WTC11 (cell line): ENCODE measurements around the gene LRRK2. TPM values are rescaled to one million over a fixed set of nuclear protein-coding genes. Genes with fewer than 3 reads are reported as not detected.
"Not testable (repeated sequence)": the region's sequence is repeated elsewhere in the genome, so short reads cannot be mapped to it uniquely, and the experiment has no call there.

Experiments used
- ATAC-seq: fragments of 200-7000 bp; cut with Tn5 transposase; 2 replicates; pipeline ENCODE4 v1.10.0; 2021; ENCODE audit warnings: mild to moderate bottlenecking, moderate library complexity
- CTCF ChIA-PET: fragments of 300-600 bp; sonication (Branson Sonifier 250); formaldehyde crosslinking; loops from one replicate; lab custom pipeline; 2021; ENCODE audit warnings: antibody characterized with exemption; lab: Charles Lee
- POLR2A ChIA-PET: fragments of 350-600 bp; sonication (Branson Sonifier 250); formaldehyde crosslinking; loops from one replicate; lab custom pipeline; 2021; ENCODE audit warnings: antibody characterized with exemption; lab: Charles Lee
- DNase-seq: peaks from one replicate; pipeline ENCODE4 v3.0.0; 2021; ENCODE audit warnings: low spot score
- H3K27ac Mint-ChIP-seq: 2 replicates; pipeline ENCODE4 v1.8.0; 2021; ENCODE audit warnings: mixed read lengths
- H3K27me3 Mint-ChIP-seq: 2 replicates; pipeline ENCODE4 v1.8.0; 2021; ENCODE audit warnings: low read depth, mild to moderate bottlenecking, moderate library complexity, mixed read lengths
- H3K36me3 Mint-ChIP-seq: 2 replicates; pipeline ENCODE4 v1.8.0; 2021; ENCODE audit warnings: mixed read lengths
- H3K4me1 Mint-ChIP-seq: 2 replicates; pipeline ENCODE4 v1.8.0; 2022; ENCODE audit warnings: mixed read lengths
- H3K4me3 Mint-ChIP-seq: 2 replicates; pipeline ENCODE4 v1.8.0; 2021; ENCODE audit warnings: mild to moderate bottlenecking, moderate library complexity, mixed read lengths
- H3K9me3 Mint-ChIP-seq: 2 replicates; pipeline ENCODE4 v1.8.0; 2021; ENCODE audit warnings: mixed read lengths
- ATF1 ChIP-seq: sonication (generic); formaldehyde crosslinking; IDR thresholded peaks from 2 replicates; pipeline ENCODE4 v1.8.1; 2023; ENCODE audit warnings: mild to moderate bottlenecking, moderate library complexity, missing genetic modification reagents
- CREM ChIP-seq: sonication (generic); formaldehyde crosslinking; IDR thresholded peaks from 2 replicates; pipeline ENCODE4 v1.8.1; 2022; ENCODE audit warnings: mild to moderate bottlenecking, missing genetic modification reagents, moderate library complexity
- GABPB1 ChIP-seq: sonication (generic); formaldehyde crosslinking; IDR thresholded peaks from 2 replicates; pipeline ENCODE4 v1.8.1; 2023; ENCODE audit warnings: mild to moderate bottlenecking, missing genetic modification reagents
- MAX ChIP-seq: sonication (generic); formaldehyde crosslinking; IDR thresholded peaks from 2 replicates; pipeline ENCODE4 v1.8.0; 2022; ENCODE audit warnings: mild to moderate bottlenecking, missing genetic modification reagents
- NFATC4 ChIP-seq: fragments of 250-450 bp; sonication (Bioruptor Pico); IDR thresholded peaks from 2 replicates; pipeline ENCODE4 v1.9.0; 2021; ENCODE audit warnings: mild to moderate bottlenecking
- SOX15 ChIP-seq: fragments of 250-450 bp; sonication (Bioruptor Pico); IDR thresholded peaks from 2 replicates; pipeline ENCODE4 v1.9.0; 2021; ENCODE audit warnings: mild to moderate bottlenecking
- USF1 ChIP-seq: sonication (generic); formaldehyde crosslinking; IDR thresholded peaks from 2 replicates; pipeline ENCODE4 v1.8.0; 2022; ENCODE audit warnings: mild to moderate bottlenecking, missing genetic modification reagents
- ZNF281 ChIP-seq: sonication (generic); formaldehyde crosslinking; IDR thresholded peaks from 2 replicates; pipeline ENCODE4 v1.8.0; 2023; ENCODE audit warnings: mild to moderate bottlenecking, missing genetic modification reagents
- total RNA-seq: library from RNA; stranded (reverse); gene quantifications from 3 replicates; pipeline ENCODE4 v1.2.3, GENCODE V29; 2021
- TF ChIP-seq, protein P1 (sequence below): fragments of 250-450 bp; sonication (Bioruptor Pico); IDR thresholded peaks from 2 replicates; pipeline ENCODE4 v1.8.0; 2021; ENCODE audit warnings: mild to moderate bottlenecking
- TF ChIP-seq, protein P2 (sequence below): sonication (generic); formaldehyde crosslinking; IDR thresholded peaks from 2 replicates; pipeline ENCODE4 v1.8.0; 2023; ENCODE audit warnings: missing genetic modification reagents, mild to moderate bottlenecking, borderline replicate concordance

The LRRK2 gene
- total RNA-seq, 1 experiment from 2014 or later, result 0.46 TPM

GRCh38 chr12:40241741-40242140 is 16.9 kb downstream of the LRRK2 start (continued):
- no peak for TF ChIP-seq MAX
- no peak for TF ChIP-seq ATF1 (CRISPR knock-in tag)
- TF ChIP-seq NFATC4 (CRISPR knock-in tag), result no peak
- no peak for TF ChIP-seq GABPB1 (CRISPR knock-in tag)
- TF ChIP-seq SOX15 (CRISPR knock-in tag), result no peak
- TF ChIP-seq, protein P1, sequence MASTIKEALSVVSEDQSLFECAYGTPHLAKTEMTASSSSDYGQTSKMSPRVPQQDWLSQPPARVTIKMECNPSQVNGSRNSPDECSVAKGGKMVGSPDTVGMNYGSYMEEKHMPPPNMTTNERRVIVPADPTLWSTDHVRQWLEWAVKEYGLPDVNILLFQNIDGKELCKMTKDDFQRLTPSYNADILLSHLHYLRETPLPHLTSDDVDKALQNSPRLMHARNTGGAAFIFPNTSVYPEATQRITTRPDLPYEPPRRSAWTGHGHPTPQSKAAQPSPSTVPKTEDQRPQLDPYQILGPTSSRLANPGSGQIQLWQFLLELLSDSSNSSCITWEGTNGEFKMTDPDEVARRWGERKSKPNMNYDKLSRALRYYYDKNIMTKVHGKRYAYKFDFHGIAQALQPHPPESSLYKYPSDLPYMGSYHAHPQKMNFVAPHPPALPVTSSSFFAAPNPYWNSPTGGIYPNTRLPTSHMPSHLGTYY (CRISPR knock-in tag), result no peak
- TF ChIP-seq ZNF281 (CRISPR knock-in tag), result no peak
- TF ChIP-seq USF1 (CRISPR knock-in tag), result no peak

- ATAC-seq, H3K9me3 Mint-ChIP-seq, H3K36me3 Mint-ChIP-seq, CTCF ChIA-PET, H3K4me1 Mint-ChIP-seq, POLR2A ChIA-PET, H3K27ac Mint-ChIP-seq, H3K4me3 Mint-ChIP-seq, H3K27me3 Mint-ChIP-seq, DNase-seq: not testable (repeated sequence)
Observed at GRCh38 chr12:40244526-40245156, 19.8 kb downstream of the LRRK2 start.

DNA sequence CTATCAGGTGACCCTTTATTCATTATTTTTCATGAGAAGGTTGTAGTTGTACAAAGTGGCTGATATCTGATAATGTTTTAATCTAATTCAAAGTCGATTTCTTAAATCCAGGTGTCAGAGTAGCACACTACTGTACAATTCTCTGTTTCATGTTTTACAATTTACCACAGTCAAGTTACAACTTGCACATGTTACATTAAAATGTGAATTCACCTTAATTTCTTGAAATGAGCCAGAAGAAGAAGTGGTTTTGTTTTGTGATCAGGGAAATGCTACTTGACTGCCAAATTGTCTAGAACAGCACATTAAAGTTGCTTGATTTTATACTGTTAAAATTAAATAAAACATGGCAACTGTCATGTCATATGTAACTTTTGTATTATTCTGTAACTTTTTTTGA is 23.2 kb downstream of the LRRK2 start:
- no peaks in the 10 kb centered on the region; the same call in 1 of the 2 replicates for H3K27me3 Mint-ChIP-seq
- TF ChIP-seq, protein P2, sequence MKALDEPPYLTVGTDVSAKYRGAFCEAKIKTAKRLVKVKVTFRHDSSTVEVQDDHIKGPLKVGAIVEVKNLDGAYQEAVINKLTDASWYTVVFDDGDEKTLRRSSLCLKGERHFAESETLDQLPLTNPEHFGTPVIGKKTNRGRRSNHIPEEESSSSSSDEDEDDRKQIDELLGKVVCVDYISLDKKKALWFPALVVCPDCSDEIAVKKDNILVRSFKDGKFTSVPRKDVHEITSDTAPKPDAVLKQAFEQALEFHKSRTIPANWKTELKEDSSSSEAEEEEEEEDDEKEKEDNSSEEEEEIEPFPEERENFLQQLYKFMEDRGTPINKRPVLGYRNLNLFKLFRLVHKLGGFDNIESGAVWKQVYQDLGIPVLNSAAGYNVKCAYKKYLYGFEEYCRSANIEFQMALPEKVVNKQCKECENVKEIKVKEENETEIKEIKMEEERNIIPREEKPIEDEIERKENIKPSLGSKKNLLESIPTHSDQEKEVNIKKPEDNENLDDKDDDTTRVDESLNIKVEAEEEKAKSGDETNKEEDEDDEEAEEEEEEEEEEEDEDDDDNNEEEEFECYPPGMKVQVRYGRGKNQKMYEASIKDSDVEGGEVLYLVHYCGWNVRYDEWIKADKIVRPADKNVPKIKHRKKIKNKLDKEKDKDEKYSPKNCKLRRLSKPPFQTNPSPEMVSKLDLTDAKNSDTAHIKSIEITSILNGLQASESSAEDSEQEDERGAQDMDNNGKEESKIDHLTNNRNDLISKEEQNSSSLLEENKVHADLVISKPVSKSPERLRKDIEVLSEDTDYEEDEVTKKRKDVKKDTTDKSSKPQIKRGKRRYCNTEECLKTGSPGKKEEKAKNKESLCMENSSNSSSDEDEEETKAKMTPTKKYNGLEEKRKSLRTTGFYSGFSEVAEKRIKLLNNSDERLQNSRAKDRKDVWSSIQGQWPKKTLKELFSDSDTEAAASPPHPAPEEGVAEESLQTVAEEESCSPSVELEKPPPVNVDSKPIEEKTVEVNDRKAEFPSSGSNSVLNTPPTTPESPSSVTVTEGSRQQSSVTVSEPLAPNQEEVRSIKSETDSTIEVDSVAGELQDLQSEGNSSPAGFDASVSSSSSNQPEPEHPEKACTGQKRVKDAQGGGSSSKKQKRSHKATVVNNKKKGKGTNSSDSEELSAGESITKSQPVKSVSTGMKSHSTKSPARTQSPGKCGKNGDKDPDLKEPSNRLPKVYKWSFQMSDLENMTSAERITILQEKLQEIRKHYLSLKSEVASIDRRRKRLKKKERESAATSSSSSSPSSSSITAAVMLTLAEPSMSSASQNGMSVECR (CRISPR knock-in tag), result no peak
- TF ChIP-seq NFATC4 (CRISPR knock-in tag), result no peak
- no peak for TF ChIP-seq CREM (CRISPR knock-in tag)
- H3K27ac Mint-ChIP-seq, result no peak overlapping the region
- POLR2A ChIA-PET, result no interaction called here
- H3K4me3 Mint-ChIP-seq, result no peak overlapping the region
- ATAC-seq (no peak), DNase-seq (no peak)
- H3K9me3 Mint-ChIP-seq, result peaks cover 4% of the 10 kb centered on the region
- no peaks in the 10 kb centered on the region for H3K36me3 Mint-ChIP-seq
- no peaks in the 10 kb centered on the region for H3K4me1 Mint-ChIP-seq
- CTCF ChIA-PET, result no interaction called here
